IMR-90 (cell line): Measurements from ENCODE around the gene NR1H4. TPM values are rescaled to one million over a fixed set of nuclear protein-coding genes. Genes with fewer than 3 reads are reported as not detected.
"Not testable (repeated sequence)": the region's sequence is repeated elsewhere in the genome, so short reads cannot be mapped to it uniquely, and the experiment has no call there.

Experiments used
- ATAC-seq: fragments of 200-7000 bp; cut with Tn5 transposase; 2 replicates; pipeline ENCODE4 v1.9.1; 2020; ENCODE audit warnings: low read depth, mild to moderate bottlenecking, moderate library complexity
- BruUV-seq: library from RNA; stranded (reverse); fragments of 400-500 nt; replicated peaks from 2 replicates; lab custom pipeline; 2021; lab: Mats Ljungman, UMichigan
- CTCF ChIA-PET: fragments of 300-600 bp; formaldehyde crosslinking; extraction: SDS; loops from one replicate; lab custom pipeline; 2021; ENCODE audit warnings: antibody characterized with exemption; lab: Yijun Ruan, JAX
- POLR2A ChIA-PET: fragments of 300-600 bp; sonication (Branson Sonifier 250); formaldehyde crosslinking; loops from one replicate; lab custom pipeline; 2022; ENCODE audit warnings: antibody characterized with exemption; ENCODE audit not compliant: unreplicated experiment; lab: Charles Lee
- DNase-seq: peaks from one replicate; pipeline ENCODE4 v3.0.0; 2013
- H2AFZ ChIP-seq: replicated peaks from 2 replicates; pipeline ENCODE3; 2013; ENCODE audit warnings: low read length, mild to moderate bottlenecking; ENCODE audit not compliant: poor library complexity
- H2AK5ac ChIP-seq: 2 replicates; pipeline ENCODE4 v1.6.1; 2013; ENCODE audit warnings: low read depth, low read length, inconsistent platforms
- H2AK9ac ChIP-seq: replicated peaks from 2 replicates; pipeline ENCODE3; 2013; ENCODE audit warnings: mild to moderate bottlenecking, low read depth, low read length, moderate library complexity; ENCODE audit not compliant: poor library complexity
- H2BK120ac ChIP-seq: 2 replicates; pipeline ENCODE4 v1.6.1; 2013; ENCODE audit warnings: low read depth, low read length, inconsistent platforms
- H2BK15ac ChIP-seq: 3 replicates; pipeline ENCODE4 v1.6.1; 2013; ENCODE audit warnings: low read depth, low read length, inconsistent platforms
- H2BK20ac ChIP-seq: 2 replicates; pipeline ENCODE4 v1.6.1; 2013; ENCODE audit warnings: low read depth, mild to moderate bottlenecking, inconsistent platforms, low read length, moderate library complexity
- H2BK5ac ChIP-seq: 2 replicates; pipeline ENCODE4 v1.6.1; 2013; ENCODE audit warnings: mild to moderate bottlenecking, low read depth, low read length, inconsistent platforms; ENCODE audit not compliant: poor library complexity, severe bottlenecking
- H3K14ac ChIP-seq: replicated peaks from 2 replicates; pipeline ENCODE4 v1.6.1; 2013; ENCODE audit warnings: low read depth, low read length, inconsistent platforms
- H3K18ac ChIP-seq: 2 replicates; pipeline ENCODE4 v1.6.1; 2013; ENCODE audit warnings: low read depth, low read length, control low read depth
- H3K23ac ChIP-seq: 2 replicates; pipeline ENCODE4 v1.6.1; 2013; ENCODE audit warnings: low read depth, low read length, inconsistent platforms
- H3K27ac ChIP-seq: 2 replicates; pipeline ENCODE4 v1.5.1; 2013; ENCODE audit warnings: mild to moderate bottlenecking, control low read depth, low read length; ENCODE audit not compliant: insufficient read depth
- H3K27me3 ChIP-seq: 2 replicates; pipeline ENCODE4 v1.6.1; 2013; ENCODE audit warnings: low read length; ENCODE audit not compliant: control insufficient read depth, insufficient read depth
- H3K36me3 ChIP-seq: 2 replicates; pipeline ENCODE4 v1.6.1; 2013; ENCODE audit warnings: low read length, mixed read lengths; ENCODE audit not compliant: control insufficient read depth, insufficient read depth
- H3K4ac ChIP-seq: 2 replicates; pipeline ENCODE4 v1.6.1; 2013; ENCODE audit warnings: low read depth, low read length, inconsistent platforms
- H3K4me1 ChIP-seq: 2 replicates; pipeline ENCODE4 v1.6.1; 2013; ENCODE audit warnings: low read length, mixed read lengths; ENCODE audit not compliant: control insufficient read depth, insufficient read depth
- H3K4me2 ChIP-seq: 2 replicates; pipeline ENCODE4 v1.6.1; 2013; ENCODE audit warnings: low read depth, mild to moderate bottlenecking, control low read depth, low read length, moderate library complexity
- H3K4me3 ChIP-seq: 2 replicates; pipeline ENCODE4 v1.5.1; 2013; ENCODE audit warnings: low read depth, mild to moderate bottlenecking, control low read depth, low read length, moderate library complexity; ENCODE audit not compliant: insufficient read depth
- H3K56ac ChIP-seq: 2 replicates; pipeline ENCODE4 v1.6.1; 2013; ENCODE audit warnings: low read length, inconsistent platforms; ENCODE audit not compliant: insufficient read depth; ENCODE audit errors: extremely low read depth
- H3K79me1 ChIP-seq, 2 experiments: 2 replicates each; pipeline ENCODE4 v1.6.1; 2013; ENCODE audit warnings: low read length in 2 of 2, inconsistent platforms in 1 of 2, low read depth in 1 of 2
- H3K9ac ChIP-seq: 2 replicates; pipeline ENCODE4 v1.6.1; 2013; ENCODE audit warnings: low read depth, low read length, control low read depth
- H3K9me1 ChIP-seq: 2 replicates; pipeline ENCODE4 v1.6.1; 2013; ENCODE audit warnings: low read length, inconsistent platforms; ENCODE audit not compliant: insufficient read depth
- H3K9me3 ChIP-seq: 2 replicates; pipeline ENCODE4 v1.6.1; 2013; ENCODE audit warnings: low read length; ENCODE audit not compliant: control insufficient read depth, insufficient read depth
- H4K20me1 ChIP-seq: 2 replicates; pipeline ENCODE4 v1.6.1; 2013; ENCODE audit warnings: low read length, inconsistent platforms; ENCODE audit not compliant: insufficient read depth
- H4K5ac ChIP-seq: 2 replicates; pipeline ENCODE4 v1.6.1; 2013; ENCODE audit warnings: mild to moderate bottlenecking, low read depth, low read length, control low read depth
- H4K8ac ChIP-seq, 2 experiments: 2 replicates each; pipeline ENCODE4 v1.6.1; 2013; ENCODE audit warnings: low read depth in 2 of 2, low read length in 2 of 2, control low read depth in 1 of 2, inconsistent platforms in 1 of 2
- H4K91ac ChIP-seq: 2 replicates; pipeline ENCODE4 v1.6.1; 2013; ENCODE audit warnings: low read depth, low read length, inconsistent platforms; ENCODE audit not compliant: insufficient read depth
- WGBS, 2 experiments: methylation state at CpG; one replicate each; pipeline versions ENCODE4 v1.1.5 to v1.1.7; 2013; ENCODE audit warnings: missing lambda C conversion rate in 2 of 2; ENCODE audit not compliant: insufficient read length in 1 of 2; ENCODE audit errors: extremely low coverage in 2 of 2; 5-methylcytosine and 5-hydroxymethylcytosine counted together
- dilution Hi-C: fragments of 300-500 bp; cut with HindIII; formaldehyde crosslinking; loops from one replicate; pipeline ENCODE4 v1.14.3; 2018; ENCODE audit warnings: low sequenced_read_pairs; ENCODE audit not compliant: unreplicated experiment
- in situ Hi-C: fragments of 300-500 bp; cut with MboI; formaldehyde crosslinking; loops from 3 replicates; pipeline ENCODE4 v1.14.3; 2019; ENCODE audit warnings: low sequenced_read_pairs, inconsistent platforms, mixed read lengths
- intact Hi-C: fragments of 100-400 bp; cut with micrococcal nuclease; formaldehyde crosslinking; loops from 2 replicates; pipeline ENCODE4 v1.10.0; 2022
- polyA plus RNA-seq, 3 experiments: library from polyadenylated mRNA; depleted of rRNA; stranded (reverse); fragments of >200 nt; gene quantifications; 2 replicates each; pipeline ENCODE4 v1.2.3, GENCODE V29; 2012; ENCODE audit warnings: low replicate concordance in 1 of 3
- total RNA-seq: library from RNA; depleted of rRNA; stranded (reverse); fragments of >200 nt; gene quantifications from 2 replicates; pipeline ENCODE4 v1.2.3, GENCODE V29; 2012

NR1H4 gene
- total and polyA plus RNA-seq, 2 of the 4 experiments (the other 2 are of a cell fraction): not detected

DNA sequence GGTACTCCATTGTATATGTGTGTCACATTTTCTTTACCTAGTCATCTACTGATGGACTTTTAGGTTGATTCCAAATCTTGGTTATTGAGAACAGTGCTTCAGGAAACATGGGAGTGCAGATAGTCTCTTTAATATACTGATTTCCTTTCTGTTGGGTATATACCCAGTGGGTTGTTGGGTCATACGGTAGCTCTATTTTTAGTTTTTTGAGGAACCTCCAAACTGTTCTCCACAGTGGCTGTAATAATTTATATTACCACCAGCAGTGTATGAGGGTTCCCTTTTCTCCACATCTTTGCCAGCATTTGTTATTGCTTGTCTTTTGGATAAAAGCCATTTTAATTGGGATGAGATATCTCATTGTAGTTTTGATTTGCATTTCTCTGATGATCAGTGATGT lies 129.3 kb downstream of the NR1H4 start:
- H3K36me3 ChIP-seq, H2BK5ac ChIP-seq, CTCF ChIA-PET, H4K8ac ChIP-seq, H2BK15ac ChIP-seq, H3K4ac ChIP-seq, H2AK9ac ChIP-seq, H2AFZ ChIP-seq, H2BK20ac ChIP-seq, H4K20me1 ChIP-seq, H3K4me3 ChIP-seq, POLR2A ChIA-PET, H3K18ac ChIP-seq, DNase-seq, dilution Hi-C loops, H4K5ac ChIP-seq, H3K14ac ChIP-seq, H3K4me2 ChIP-seq, H3K27me3 ChIP-seq, H2AK5ac ChIP-seq, intact Hi-C loops, BruUV-seq, H3K9ac ChIP-seq, H3K56ac ChIP-seq, H4K91ac ChIP-seq, H3K9me1 ChIP-seq, H3K9me3 ChIP-seq, in situ Hi-C loops, H3K4me1 ChIP-seq, H2BK120ac ChIP-seq, ATAC-seq, H3K27ac ChIP-seq, H3K23ac ChIP-seq: not testable (repeated sequence)
- WGBS, 2 experiments: no CpG with 5 or more reads among the region's 1 CpG
- H3K79me1 ChIP-seq: peaks cover 11 to 18% of the 10 kb centered on the region in 2 experiments; a peak in 3 of 4 replicates
